GM12878 (cell line): ENCODE measurements around the gene PTK7. TPM values are rescaled to one million over a fixed set of nuclear protein-coding genes. Genes with fewer than 3 reads are reported as not detected.

ENCODE experiments used
- ATAC-seq: fragments of 200-7000 bp; cut with Tn5 transposase; 3 replicates; pipeline ENCODE4 v1.9.1; 2020; ENCODE audit warnings: mild to moderate bottlenecking, moderate library complexity
- BruUV-seq: library from RNA; stranded (reverse); fragments of 400-500 nt; replicated peaks from 2 replicates; lab custom pipeline; 2021; lab: Mats Ljungman, UMichigan
- CTCF ChIA-PET: fragments of 300-600 bp; sonication (Branson Sonifier 250); formaldehyde crosslinking; extraction: SDS; loops from one replicate; lab custom pipeline; 2021; ENCODE audit warnings: inconsistent platforms; lab: Yijun Ruan, JAX
- POLR2A ChIA-PET: fragments of 350-600 bp; formaldehyde crosslinking; extraction: SDS; loops from one replicate; lab custom pipeline; 2021; ENCODE audit warnings: inconsistent platforms; lab: Charles Lee
- RAD21 ChIA-PET: fragments of 300-600 bp; sonication (Branson Sonifier 250); formaldehyde crosslinking; loops from one replicate; lab custom pipeline; 2023; ENCODE audit warnings: antibody characterized with exemption; ENCODE audit not compliant: unreplicated experiment; lab: Charles Lee
- SMC1A ChIA-PET: fragments of 300-600 bp; sonication (Branson Sonifier 250); formaldehyde crosslinking; loops from one replicate; lab custom pipeline; 2023; ENCODE audit not compliant: unreplicated experiment, uncharacterized antibody; lab: Charles Lee
- DNase-seq: peaks from one replicate; pipeline ENCODE4 v3.0.0-alpha.2; 2011; ENCODE audit warnings: low read depth, low spot score
- FAIRE-seq: peaks from 3 replicates; lab custom pipeline; 2011; peaks lifted over from hg19 to GRCh38; lab: Jason Lieb, UNC
- H2AFZ ChIP-seq: 2 replicates; pipeline ENCODE4 v1.6.0; 2011; ENCODE audit warnings: low read depth, low read length, control low read depth; ENCODE audit not compliant: control insufficient read depth
- H3K27ac ChIP-seq: 2 replicates; pipeline ENCODE4 v1.5.1; 2011; ENCODE audit warnings: control low read depth; ENCODE audit not compliant: control insufficient read depth, insufficient read depth
- H3K27me3 ChIP-seq, 2 experiments: replicated peaks in 1 of 2; 2 replicates each; pipeline versions ENCODE4 v1.6.0 to v1.6.1; 2011; ENCODE audit warnings: low read length in 1 of 2; ENCODE audit not compliant: control insufficient read depth in 2 of 2, insufficient read depth in 2 of 2
- H3K36me3 ChIP-seq, 2 experiments: 2 replicates each; pipeline ENCODE4 v1.5.1; 2011; ENCODE audit warnings: low read length in 1 of 2; ENCODE audit not compliant: control insufficient read depth in 2 of 2, insufficient read depth in 2 of 2
- H3K4me1 ChIP-seq: 2 replicates; pipeline ENCODE4 v1.6.1; 2011; ENCODE audit warnings: mild to moderate bottlenecking, low read length, moderate library complexity, mixed read lengths; ENCODE audit not compliant: control insufficient read depth, insufficient read depth
- H3K4me2 ChIP-seq: 2 replicates; pipeline ENCODE4 v1.6.0; 2011; ENCODE audit warnings: control low read depth; ENCODE audit not compliant: control insufficient read depth, insufficient read depth
- H3K4me3 ChIP-seq: fragments of 200-600 bp; sonication (generic); 2 replicates; pipeline ENCODE4 v1.5.1; 2016
- H3K79me2 ChIP-seq: 2 replicates; pipeline ENCODE4 v1.6.0; 2011; ENCODE audit warnings: low read length; ENCODE audit not compliant: control insufficient read depth, insufficient read depth
- H3K9ac ChIP-seq: 2 replicates; pipeline ENCODE4 v1.8.0; 2011; ENCODE audit warnings: low read length, control low read depth, mixed read lengths; ENCODE audit not compliant: control insufficient read depth, insufficient read depth
- H3K9me3 ChIP-seq: replicated peaks from 3 replicates; pipeline ENCODE4 v1.5.1; 2011; ENCODE audit warnings: mild to moderate bottlenecking, low read length; ENCODE audit not compliant: control insufficient read depth, insufficient read depth
- H4K20me1 ChIP-seq: 2 replicates; pipeline ENCODE4 v1.6.0; 2011; ENCODE audit not compliant: control insufficient read depth, insufficient read depth
- CBX5 ChIP-seq: sonication (generic); IDR thresholded peaks from 2 replicates; pipeline ENCODE4 v1.6.1; 2016; ENCODE audit warnings: low read depth, moderate library complexity, mild to moderate bottlenecking, inconsistent platforms
- CREB1 ChIP-seq: IDR thresholded peaks from 2 replicates; pipeline ENCODE4 v1.6.1; 2012; ENCODE audit warnings: low read depth, mild to moderate bottlenecking, inconsistent platforms
- MEF2A ChIP-seq: IDR thresholded peaks from 2 replicates; pipeline ENCODE4 v1.6.1; 2011; ENCODE audit warnings: low read depth, mild to moderate bottlenecking, low read length, moderate library complexity; ENCODE audit not compliant: insufficient read depth
- NFYA ChIP-seq: IDR thresholded peaks from 2 replicates; pipeline ENCODE4 v1.6.1; 2011; ENCODE audit warnings: low read depth, mild to moderate bottlenecking, low read length, improper control_type of control experiment, borderline replicate concordance
- NFYB ChIP-seq: IDR thresholded peaks from 2 replicates; pipeline ENCODE4 v1.6.1; 2011; ENCODE audit warnings: low read depth, mild to moderate bottlenecking, low read length, improper control_type of control experiment, moderate library complexity; ENCODE audit not compliant: insufficient read depth
- NR2F1 ChIP-seq: fragments of 450-650 bp; conservative IDR thresholded peaks from 2 replicates; pipeline ENCODE4 v1.6.1; 2017; ENCODE audit warnings: mild to moderate bottlenecking
- RB1 ChIP-seq: fragments of 450-650 bp; formaldehyde crosslinking; IDR thresholded peaks from 2 replicates; pipeline ENCODE4 v1.6.1; 2017; ENCODE audit warnings: mild to moderate bottlenecking, borderline replicate concordance
- RBBP5 ChIP-seq: fragments of 200-600 bp; sonication (generic); conservative IDR thresholded peaks from 2 replicates; pipeline ENCODE4 v1.6.1; 2016
- RFX5 ChIP-seq: IDR thresholded peaks from 2 replicates; pipeline ENCODE4 v1.6.1; 2011; ENCODE audit warnings: low read depth, low read length, improper control_type of control experiment
- SIX5 ChIP-seq: IDR thresholded peaks from 2 replicates; pipeline ENCODE4 v1.6.1; 2011; ENCODE audit warnings: mild to moderate bottlenecking, low read depth, low read length, moderate library complexity; ENCODE audit not compliant: severe bottlenecking
- SMAD5 ChIP-seq: IDR thresholded peaks from 2 replicates; pipeline ENCODE4 v1.6.1; 2016; ENCODE audit warnings: antibody characterized with exemption, low read depth
- SREBF1 ChIP-seq: IDR thresholded peaks from 2 replicates; pipeline ENCODE4 v1.6.1; 2012; ENCODE audit warnings: mild to moderate bottlenecking, low read length
- ZBED1 ChIP-seq: IDR thresholded peaks from 2 replicates; pipeline ENCODE4 v1.6.1; 2016; ENCODE audit warnings: borderline replicate concordance
- ZBTB33 ChIP-seq: fragments of 450-650 bp; IDR thresholded peaks from 2 replicates; pipeline ENCODE4 v1.6.1; 2017; ENCODE audit warnings: mild to moderate bottlenecking
- ZNF24 ChIP-seq: fragments of 450-650 bp; IDR thresholded peaks from 2 replicates; pipeline ENCODE4 v1.6.1; 2017; ENCODE audit warnings: antibody characterized with exemption, mild to moderate bottlenecking
- ZNF274 ChIP-seq: IDR thresholded peaks from one replicate; pipeline ENCODE4 v1.8.0; 2011; ENCODE audit not compliant: insufficient read length, insufficient read depth
- WGBS: methylation state at CpG from one replicate; pipeline ENCODE4 v1.1.6; 2016; ENCODE audit warnings: low lambda C conversion rate; ENCODE audit not compliant: insufficient replicate concordance, insufficient coverage; ENCODE audit errors: missing lambda C conversion rate; 5-methylcytosine and 5-hydroxymethylcytosine counted together
- in situ Hi-C: fragments of 300-500 bp; cut with MboI; formaldehyde crosslinking; loops from 9 replicates; pipeline ENCODE4 v1.14.3; 2018; ENCODE audit warnings: mixed read lengths
- intact Hi-C: fragments of 100-400 bp; cut with micrococcal nuclease; formaldehyde crosslinking; loops from one replicate; pipeline ENCODE4 v1.14.2; 2022; ENCODE audit not compliant: unreplicated experiment
- polyA plus RNA-seq, 11 experiments: library from polyadenylated mRNA; depleted of rRNA in 4 of 11; unstranded in 6 of 11; stranded (reverse) in 5 of 11; fragments of >200 nt; fragmentation: Nextera tagmentation in 4 of 11; fragmentation: Illumina TruSeq in 1 of 11; extraction: Ambion mirVana in 4 of 11; extraction: Trizol in 1 of 11; gene quantifications; 1 replicate in 1 of 11; 2 replicates in 10 of 11; pipeline versions ENCODE4 v1.2.1 to v1.2.3, GENCODE V29; 2011 to 2016; ENCODE audit warnings: inconsistent platforms in 2 of 11, missing spikeins in 2 of 11, low read depth in 1 of 11
- total RNA-seq, 4 experiments: library from RNA; depleted of rRNA in 3 of 4; stranded (reverse); fragments of >200 nt in 3 of 4; fragmentation: Illumina TruSeq in 1 of 4; extraction: Trizol in 1 of 4; gene quantifications; 2 replicates each; pipeline versions ENCODE4 v1.2.1 to v1.2.3, GENCODE V29; 2013 to 2021

The PTK7 gene
- total and polyA plus RNA-seq, 10 of the 15 experiments (the other 5 are each of a cell fraction or from before 2014, with no cell fraction given) = 0.18 to 14.4 (median 3.3) TPM; not detected in 1

GRCh38 chr6:43127877-43128276 is 51.8 kb downstream of the PTK7 start:
- no TSS peak for BruUV-seq
- WGBS = 65% methylated on average over 11 of the region's 11 CpGs
- H4K20me1 ChIP-seq = no peaks in the 10 kb centered on the region
- ChIA-PET RAD21 (interaction anchor here (1.1 kb wide), 1 partner anchor 16 kb away, joined by 3 read pairs; no protein-coding TSS in a partner anchor), CTCF (interaction anchor here (0.6 to 3.1 kb wide), 3 partner anchors 16 to 227 kb away, joined by 3 to 13 read pairs (median 5); no protein-coding TSS in a partner anchor), POLR2A (no interaction called here), SMC1A (no interaction called here)
- H3K79me2 ChIP-seq = no peaks in the 10 kb centered on the region
- ATAC-seq (no peak), DNase-seq (no peak), FAIRE-seq (no peak)
- no peak overlapping the region for H3K4me3 ChIP-seq
- in situ Hi-C loops = no loop called here
- no peaks in the 10 kb centered on the region for H3K4me1 ChIP-seq
- H2AFZ ChIP-seq = no peak overlapping the region
- no peak overlapping the region for H3K27ac ChIP-seq
- TF ChIP-seq SREBF1 = no peak
- no peak overlapping the region for H3K4me2 ChIP-seq
- H3K9ac ChIP-seq = no peak overlapping the region
- H3K27me3 ChIP-seq = peaks cover 0 to 1% of the 10 kb centered on the region in 2 experiments; a peak in 1 of 4 replicates
- no peaks in the 10 kb centered on the region for H3K36me3 ChIP-seq
- no peaks in the 10 kb centered on the region; the same call in 2 of the 3 replicates for H3K9me3 ChIP-seq
- intact Hi-C loops = no loop called here

- H3K27me3 ChIP-seq = peaks cover 0 to 1% of the 10 kb centered on the region in 2 experiments; a peak in 1 of 4 replicates
- no peaks in the 10 kb centered on the region for H3K4me1 ChIP-seq
- SMC1A ChIA-PET = interaction anchor here (0.7 to 1.2 kb wide), 3 partner anchors 57 to 227 kb away, joined by 3 to 4 read pairs (median 3); no protein-coding TSS in a partner anchor
- CTCF ChIA-PET = interaction anchor here (0.6 to 3.1 kb wide), 6 partner anchors 15 to 228 kb away, joined by 3 to 13 read pairs (median 4); partner anchors contain the start of gene KLHDC3
- RAD21 ChIA-PET = interaction anchor here (1.1 to 1.6 kb wide), 3 partner anchors 15 to 220 kb away, joined by 3 to 4 read pairs (median 3); no protein-coding TSS in a partner anchor
- ATAC-seq = no peak
- H3K27ac ChIP-seq = no peak overlapping the region
- in situ Hi-C loops = no loop called here
- H3K9me3 ChIP-seq = no peaks in the 10 kb centered on the region; the same call in 2 of the 3 replicates
- H2AFZ ChIP-seq = no peak overlapping the region
- no peak overlapping the region for H3K4me3 ChIP-seq
- no peak overlapping the region for H3K9ac ChIP-seq
- no peaks in the 10 kb centered on the region for H3K36me3 ChIP-seq
- POLR2A ChIA-PET = interaction anchor here (0.7 kb wide), 1 partner anchor 1011 kb away, joined by 3 read pairs; no protein-coding TSS in a partner anchor
- intact Hi-C loops = no loop called here
- WGBS = 59% methylated on average over 16 of the region's 16 CpGs
- H3K79me2 ChIP-seq = no peaks in the 10 kb centered on the region
- H3K4me2 ChIP-seq = no peak overlapping the region
- no TSS peak for BruUV-seq
- FAIRE-seq = no peak
- DNase-seq = no peak
- no peaks in the 10 kb centered on the region for H4K20me1 ChIP-seq
- no peak for TF ChIP-seq MEF2A
- TF ChIP-seq RB1 = no peak
- TF ChIP-seq SIX5 = no peak
- TF ChIP-seq NR2F1 = no peak
- TF ChIP-seq RFX5 = no peak
- no peak for TF ChIP-seq RBBP5
- no peak for TF ChIP-seq ZNF274
- TF ChIP-seq NFYB = no peak
- no peak for TF ChIP-seq CREB1
- TF ChIP-seq ZBTB33 = no peak
- TF ChIP-seq CBX5 = no peak
- no peak for TF ChIP-seq NFYA
- no peak for TF ChIP-seq ZBED1
- no peak for TF ChIP-seq SMAD5
- no peak for TF ChIP-seq ZNF24
Measured at GRCh38 chr6:43128926-43129325, 52.8 kb downstream of the PTK7 start.
